Suprapubic skin (tissue), 4 donors: Measurements from ENCODE around the gene ZFR2.

ENCODE experiments used
- EP300 ChIP-seq: sonication (generic); formaldehyde crosslinking; IDR thresholded peaks from one replicate; pipeline ENCODE4 v1.6.1; 2017; ENCODE audit warnings: antibody characterized with exemption
- POLR2AphosphoS5 ChIP-seq, 3 donors: sonication (generic); formaldehyde crosslinking; IDR thresholded peaks; one replicate each; pipeline ENCODE4 v1.6.1; 2017; ENCODE audit warnings: antibody characterized with exemption in 3 of 3
- TF ChIP-seq, protein P1 (sequence below), 2 donors: fragments of 200-600 bp in 1 of 2; fragments of 450-650 bp in 1 of 2; sonication (generic) in 1 of 2; IDR thresholded peaks; one replicate each; pipeline ENCODE4 v1.5.1; 2016 to 2019; ENCODE audit warnings: antibody characterized with exemption in 2 of 2, mild to moderate bottlenecking in 1 of 2, moderate library complexity in 1 of 2

GRCh38 chr19:3790209-3790734 is 78.6 kb downstream of the ZFR2 start:
- no peak for TF ChIP-seq POLR2AphosphoS5 (IDR thresholded peaks at IDR 0.05)
- TF ChIP-seq, protein P1, sequence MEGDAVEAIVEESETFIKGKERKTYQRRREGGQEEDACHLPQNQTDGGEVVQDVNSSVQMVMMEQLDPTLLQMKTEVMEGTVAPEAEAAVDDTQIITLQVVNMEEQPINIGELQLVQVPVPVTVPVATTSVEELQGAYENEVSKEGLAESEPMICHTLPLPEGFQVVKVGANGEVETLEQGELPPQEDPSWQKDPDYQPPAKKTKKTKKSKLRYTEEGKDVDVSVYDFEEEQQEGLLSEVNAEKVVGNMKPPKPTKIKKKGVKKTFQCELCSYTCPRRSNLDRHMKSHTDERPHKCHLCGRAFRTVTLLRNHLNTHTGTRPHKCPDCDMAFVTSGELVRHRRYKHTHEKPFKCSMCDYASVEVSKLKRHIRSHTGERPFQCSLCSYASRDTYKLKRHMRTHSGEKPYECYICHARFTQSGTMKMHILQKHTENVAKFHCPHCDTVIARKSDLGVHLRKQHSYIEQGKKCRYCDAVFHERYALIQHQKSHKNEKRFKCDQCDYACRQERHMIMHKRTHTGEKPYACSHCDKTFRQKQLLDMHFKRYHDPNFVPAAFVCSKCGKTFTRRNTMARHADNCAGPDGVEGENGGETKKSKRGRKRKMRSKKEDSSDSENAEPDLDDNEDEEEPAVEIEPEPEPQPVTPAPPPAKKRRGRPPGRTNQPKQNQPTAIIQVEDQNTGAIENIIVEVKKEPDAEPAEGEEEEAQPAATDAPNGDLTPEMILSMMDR (IDR thresholded peaks at IDR 0.05): no peak
- no peak for TF ChIP-seq EP300
